GM23338 (cell line): ENCODE measurements around the gene SELENOS. TPM values are rescaled to one million over a fixed set of nuclear protein-coding genes. Genes with fewer than 3 reads are reported as not detected.

Experiments used
- ATAC-seq: fragments of 200-7000 bp; cut with Tn5 transposase; 3 replicates; pipeline ENCODE4 v1.9.1; 2020
- DNase-seq: peaks from one replicate; pipeline ENCODE4 v3.0.0-alpha.2; 2015; ENCODE audit warnings: low spot score
- H2AFZ ChIP-seq: fragments of 200-600 bp; sonication (generic); 2 replicates; pipeline ENCODE4 v1.8.0; 2016; ENCODE audit warnings: antibody characterized with exemption, mild to moderate bottlenecking, moderate library complexity
- H3F3A ChIP-seq: fragments of 200-600 bp; sonication (generic); replicated peaks from 2 replicates; pipeline ENCODE4 v1.8.0; 2017; ENCODE audit warnings: antibody characterized with exemption, mixed run types, low read depth
- H3K27ac ChIP-seq: fragments of 200-600 bp; sonication (generic); 2 replicates; pipeline ENCODE4 v1.6.1; 2016; ENCODE audit warnings: low read depth
- H3K27me3 ChIP-seq: fragments of 200-600 bp; sonication (generic); 2 replicates; pipeline ENCODE4 v1.8.0; 2016; ENCODE audit warnings: mild to moderate bottlenecking, mixed run types, moderate library complexity; ENCODE audit not compliant: insufficient read depth
- H3K36me3 ChIP-seq: fragments of 200-600 bp; sonication (generic); 2 replicates; pipeline ENCODE4 v1.8.0; 2016; ENCODE audit warnings: mild to moderate bottlenecking; ENCODE audit not compliant: insufficient read depth
- H3K4me1 ChIP-seq: fragments of 200-600 bp; sonication (generic); 2 replicates; pipeline ENCODE4 v1.8.0; 2016; ENCODE audit warnings: mild to moderate bottlenecking, moderate library complexity; ENCODE audit not compliant: insufficient read depth
- H3K4me2 ChIP-seq: fragments of 200-600 bp; sonication (generic); 2 replicates; pipeline ENCODE4 v1.7.1; 2017; ENCODE audit warnings: mixed run types
- H3K4me3 ChIP-seq: fragments of 200-600 bp; sonication (generic); 2 replicates; pipeline ENCODE4 v1.6.1; 2016; ENCODE audit warnings: mixed run types
- H3K79me2 ChIP-seq: fragments of 200-600 bp; sonication (generic); replicated peaks from 2 replicates; pipeline ENCODE4 v1.8.0; 2017; ENCODE audit warnings: mild to moderate bottlenecking; ENCODE audit not compliant: insufficient read depth
- H3K9me2 ChIP-seq: fragments of 200-600 bp; sonication (generic); 2 replicates; pipeline ENCODE4 v1.8.0; 2017; ENCODE audit not compliant: insufficient read depth
- H4K20me1 ChIP-seq: fragments of 200-600 bp; sonication (generic); replicated peaks from 2 replicates; pipeline ENCODE4 v1.8.0; 2017; ENCODE audit warnings: mild to moderate bottlenecking; ENCODE audit not compliant: insufficient read depth
- H3K27ac Mint-ChIP-seq: 2 replicates; pipeline ENCODE4 v1.8.0; 2020; ENCODE audit warnings: inconsistent platforms, mild to moderate bottlenecking, moderate library complexity, mixed read lengths
- H3K27me3 Mint-ChIP-seq: 3 replicates; pipeline ENCODE4 v1.8.0; 2022; ENCODE audit warnings: low read depth, mild to moderate bottlenecking, moderate library complexity, mixed read lengths, inconsistent platforms; ENCODE audit not compliant: insufficient read depth, poor library complexity
- H3K36me3 Mint-ChIP-seq: 3 replicates; pipeline ENCODE4 v1.8.0; 2021; ENCODE audit warnings: low read depth, mild to moderate bottlenecking, inconsistent platforms, moderate library complexity, mixed read lengths
- H3K4me1 Mint-ChIP-seq: 3 replicates; pipeline ENCODE4 v1.8.0; 2020; ENCODE audit warnings: mild to moderate bottlenecking, inconsistent platforms, mixed read lengths
- H3K4me3 Mint-ChIP-seq: 3 replicates; pipeline ENCODE4 v1.8.0; 2021; ENCODE audit warnings: moderate library complexity, mild to moderate bottlenecking, inconsistent platforms, mixed read lengths
- H3K9me3 Mint-ChIP-seq: 3 replicates; pipeline ENCODE4 v1.8.0; 2020; ENCODE audit warnings: moderate library complexity, mild to moderate bottlenecking, inconsistent platforms, mixed read lengths
- CREB1 ChIP-seq: fragments of 250-450 bp; sonication (Bioruptor Pico); IDR thresholded peaks from 2 replicates; pipeline ENCODE4 v1.5.0; 2020; ENCODE audit warnings: low read depth, mild to moderate bottlenecking, moderate library complexity
- EZH2 ChIP-seq: fragments of 200-600 bp; sonication (generic); IDR thresholded peaks from one replicate; pipeline ENCODE4 v1.8.0; 2017; ENCODE audit warnings: antibody characterized with exemption, mild to moderate bottlenecking, low read depth; ENCODE audit not compliant: unreplicated experiment
- EZH2phosphoT487 ChIP-seq: fragments of 200-600 bp; sonication (generic); IDR thresholded peaks from one replicate; pipeline ENCODE4 v1.8.1; 2018; ENCODE audit warnings: antibody characterized with exemption; ENCODE audit not compliant: unreplicated experiment
- JUNB ChIP-seq: IDR thresholded peaks from one replicate; pipeline ENCODE4 v1.6.1; 2016; ENCODE audit warnings: antibody characterized with exemption; ENCODE audit not compliant: unreplicated experiment
- NANOG ChIP-seq: IDR thresholded peaks from 2 replicates; pipeline ENCODE4 v1.6.1; 2016; ENCODE audit warnings: antibody characterized with exemption, borderline replicate concordance
- POLR2AphosphoS5 ChIP-seq: IDR thresholded peaks from 2 replicates; pipeline ENCODE4 v1.6.1; 2016; ENCODE audit warnings: antibody characterized with exemption, low read depth
- REST ChIP-seq: IDR thresholded peaks from one replicate; pipeline ENCODE4 v1.6.1; 2018; ENCODE audit warnings: antibody characterized with exemption; ENCODE audit not compliant: unreplicated experiment
- STAT1 ChIP-seq: IDR thresholded peaks from one replicate; pipeline ENCODE4 v1.6.1; 2016; ENCODE audit warnings: antibody characterized with exemption; ENCODE audit not compliant: unreplicated experiment
- ZNF114 ChIP-seq: fragments of 250-450 bp; sonication (Bioruptor Pico); IDR thresholded peaks from 2 replicates; pipeline ENCODE4 v1.5.0; 2020; ENCODE audit warnings: mild to moderate bottlenecking, moderate library complexity
- ZNF331 ChIP-seq: fragments of 250-450 bp; sonication (Bioruptor Pico); IDR thresholded peaks from 2 replicates; pipeline ENCODE4 v1.5.0; 2020; ENCODE audit warnings: low read depth, mild to moderate bottlenecking, moderate library complexity
- polyA plus RNA-seq: library from polyadenylated mRNA; unstranded; fragments of >200 nt; fragmentation: Nextera tagmentation; extraction: Ambion mirVana; gene quantifications from 2 replicates; pipeline ENCODE4 v1.2.1, GENCODE V29; 2016
- total RNA-seq: library from RNA; depleted of rRNA; stranded (reverse); fragments of >200 nt; shearing (Covaris generic); gene quantifications from 2 replicates; pipeline ENCODE4 v1.2.3, GENCODE V29; 2014
- TF ChIP-seq, protein P1 (sequence below), 2 experiments: fragments of 200-600 bp in 1 of 2; sonication (generic) in 1 of 2; conservative IDR thresholded peaks; 2 replicates each; pipeline versions ENCODE4 v1.5.1 to v1.6.1; 2016 to 2017; ENCODE audit warnings: antibody characterized with exemption in 2 of 2, low read depth in 2 of 2, mild to moderate bottlenecking in 2 of 2, moderate library complexity in 1 of 2
- TF ChIP-seq, protein P2 (sequence below): IDR thresholded peaks from 2 replicates; pipeline ENCODE4 v1.6.1; 2016; ENCODE audit warnings: antibody characterized with exemption
- TF ChIP-seq, protein P3 (sequence below): fragments of 250-450 bp; sonication (Bioruptor Pico); IDR thresholded peaks from 2 replicates; pipeline ENCODE4 v1.5.0; 2020; ENCODE audit warnings: mild to moderate bottlenecking, moderate library complexity

SELENOS gene
- total and polyA plus RNA-seq, 2 experiments from 2014 or later, result 37.0 to 106 TPM

- no peak for TF ChIP-seq JUNB
- TF ChIP-seq ZNF331 (CRISPR knock-in tag), result no peak
- no peak for TF ChIP-seq STAT1
- TF ChIP-seq NANOG, result no peak
- TF ChIP-seq REST, result no peak
- TF ChIP-seq CREB1 (CRISPR knock-in tag), result no peak
- TF ChIP-seq, protein P1, sequence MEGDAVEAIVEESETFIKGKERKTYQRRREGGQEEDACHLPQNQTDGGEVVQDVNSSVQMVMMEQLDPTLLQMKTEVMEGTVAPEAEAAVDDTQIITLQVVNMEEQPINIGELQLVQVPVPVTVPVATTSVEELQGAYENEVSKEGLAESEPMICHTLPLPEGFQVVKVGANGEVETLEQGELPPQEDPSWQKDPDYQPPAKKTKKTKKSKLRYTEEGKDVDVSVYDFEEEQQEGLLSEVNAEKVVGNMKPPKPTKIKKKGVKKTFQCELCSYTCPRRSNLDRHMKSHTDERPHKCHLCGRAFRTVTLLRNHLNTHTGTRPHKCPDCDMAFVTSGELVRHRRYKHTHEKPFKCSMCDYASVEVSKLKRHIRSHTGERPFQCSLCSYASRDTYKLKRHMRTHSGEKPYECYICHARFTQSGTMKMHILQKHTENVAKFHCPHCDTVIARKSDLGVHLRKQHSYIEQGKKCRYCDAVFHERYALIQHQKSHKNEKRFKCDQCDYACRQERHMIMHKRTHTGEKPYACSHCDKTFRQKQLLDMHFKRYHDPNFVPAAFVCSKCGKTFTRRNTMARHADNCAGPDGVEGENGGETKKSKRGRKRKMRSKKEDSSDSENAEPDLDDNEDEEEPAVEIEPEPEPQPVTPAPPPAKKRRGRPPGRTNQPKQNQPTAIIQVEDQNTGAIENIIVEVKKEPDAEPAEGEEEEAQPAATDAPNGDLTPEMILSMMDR (conservative IDR thresholded peaks at IDR 0.05; ENCODE audit: low read depth in 2 of 2), result no peak
- no peak for TF ChIP-seq ZNF114 (CRISPR knock-in tag)
- TF ChIP-seq, protein P2, sequence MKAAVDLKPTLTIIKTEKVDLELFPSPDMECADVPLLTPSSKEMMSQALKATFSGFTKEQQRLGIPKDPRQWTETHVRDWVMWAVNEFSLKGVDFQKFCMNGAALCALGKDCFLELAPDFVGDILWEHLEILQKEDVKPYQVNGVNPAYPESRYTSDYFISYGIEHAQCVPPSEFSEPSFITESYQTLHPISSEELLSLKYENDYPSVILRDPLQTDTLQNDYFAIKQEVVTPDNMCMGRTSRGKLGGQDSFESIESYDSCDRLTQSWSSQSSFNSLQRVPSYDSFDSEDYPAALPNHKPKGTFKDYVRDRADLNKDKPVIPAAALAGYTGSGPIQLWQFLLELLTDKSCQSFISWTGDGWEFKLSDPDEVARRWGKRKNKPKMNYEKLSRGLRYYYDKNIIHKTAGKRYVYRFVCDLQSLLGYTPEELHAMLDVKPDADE, result no peak
- no peak for TF ChIP-seq EZH2phosphoT487
These were observed 40.1 kb upstream of the SELENOS start (continued) for GRCh38 chr15:101317336-101317872.

GRCh38 chr15:101316529-101316928 is 39.2 kb upstream of the SELENOS start:
- H3K27me3 ChIP-seq, result no peaks in the 10 kb centered on the region
- H3K27me3 Mint-ChIP-seq, result peaks cover 16% of the 10 kb centered on the region
- H3K9me2 ChIP-seq, result no peaks in the 10 kb centered on the region
- no peak overlapping the region for H3K4me3 ChIP-seq
- H3K79me2 ChIP-seq, result no peaks in the 10 kb centered on the region
- no peak for TF ChIP-seq CREB1 (CRISPR knock-in tag)
- TF ChIP-seq, protein P3, sequence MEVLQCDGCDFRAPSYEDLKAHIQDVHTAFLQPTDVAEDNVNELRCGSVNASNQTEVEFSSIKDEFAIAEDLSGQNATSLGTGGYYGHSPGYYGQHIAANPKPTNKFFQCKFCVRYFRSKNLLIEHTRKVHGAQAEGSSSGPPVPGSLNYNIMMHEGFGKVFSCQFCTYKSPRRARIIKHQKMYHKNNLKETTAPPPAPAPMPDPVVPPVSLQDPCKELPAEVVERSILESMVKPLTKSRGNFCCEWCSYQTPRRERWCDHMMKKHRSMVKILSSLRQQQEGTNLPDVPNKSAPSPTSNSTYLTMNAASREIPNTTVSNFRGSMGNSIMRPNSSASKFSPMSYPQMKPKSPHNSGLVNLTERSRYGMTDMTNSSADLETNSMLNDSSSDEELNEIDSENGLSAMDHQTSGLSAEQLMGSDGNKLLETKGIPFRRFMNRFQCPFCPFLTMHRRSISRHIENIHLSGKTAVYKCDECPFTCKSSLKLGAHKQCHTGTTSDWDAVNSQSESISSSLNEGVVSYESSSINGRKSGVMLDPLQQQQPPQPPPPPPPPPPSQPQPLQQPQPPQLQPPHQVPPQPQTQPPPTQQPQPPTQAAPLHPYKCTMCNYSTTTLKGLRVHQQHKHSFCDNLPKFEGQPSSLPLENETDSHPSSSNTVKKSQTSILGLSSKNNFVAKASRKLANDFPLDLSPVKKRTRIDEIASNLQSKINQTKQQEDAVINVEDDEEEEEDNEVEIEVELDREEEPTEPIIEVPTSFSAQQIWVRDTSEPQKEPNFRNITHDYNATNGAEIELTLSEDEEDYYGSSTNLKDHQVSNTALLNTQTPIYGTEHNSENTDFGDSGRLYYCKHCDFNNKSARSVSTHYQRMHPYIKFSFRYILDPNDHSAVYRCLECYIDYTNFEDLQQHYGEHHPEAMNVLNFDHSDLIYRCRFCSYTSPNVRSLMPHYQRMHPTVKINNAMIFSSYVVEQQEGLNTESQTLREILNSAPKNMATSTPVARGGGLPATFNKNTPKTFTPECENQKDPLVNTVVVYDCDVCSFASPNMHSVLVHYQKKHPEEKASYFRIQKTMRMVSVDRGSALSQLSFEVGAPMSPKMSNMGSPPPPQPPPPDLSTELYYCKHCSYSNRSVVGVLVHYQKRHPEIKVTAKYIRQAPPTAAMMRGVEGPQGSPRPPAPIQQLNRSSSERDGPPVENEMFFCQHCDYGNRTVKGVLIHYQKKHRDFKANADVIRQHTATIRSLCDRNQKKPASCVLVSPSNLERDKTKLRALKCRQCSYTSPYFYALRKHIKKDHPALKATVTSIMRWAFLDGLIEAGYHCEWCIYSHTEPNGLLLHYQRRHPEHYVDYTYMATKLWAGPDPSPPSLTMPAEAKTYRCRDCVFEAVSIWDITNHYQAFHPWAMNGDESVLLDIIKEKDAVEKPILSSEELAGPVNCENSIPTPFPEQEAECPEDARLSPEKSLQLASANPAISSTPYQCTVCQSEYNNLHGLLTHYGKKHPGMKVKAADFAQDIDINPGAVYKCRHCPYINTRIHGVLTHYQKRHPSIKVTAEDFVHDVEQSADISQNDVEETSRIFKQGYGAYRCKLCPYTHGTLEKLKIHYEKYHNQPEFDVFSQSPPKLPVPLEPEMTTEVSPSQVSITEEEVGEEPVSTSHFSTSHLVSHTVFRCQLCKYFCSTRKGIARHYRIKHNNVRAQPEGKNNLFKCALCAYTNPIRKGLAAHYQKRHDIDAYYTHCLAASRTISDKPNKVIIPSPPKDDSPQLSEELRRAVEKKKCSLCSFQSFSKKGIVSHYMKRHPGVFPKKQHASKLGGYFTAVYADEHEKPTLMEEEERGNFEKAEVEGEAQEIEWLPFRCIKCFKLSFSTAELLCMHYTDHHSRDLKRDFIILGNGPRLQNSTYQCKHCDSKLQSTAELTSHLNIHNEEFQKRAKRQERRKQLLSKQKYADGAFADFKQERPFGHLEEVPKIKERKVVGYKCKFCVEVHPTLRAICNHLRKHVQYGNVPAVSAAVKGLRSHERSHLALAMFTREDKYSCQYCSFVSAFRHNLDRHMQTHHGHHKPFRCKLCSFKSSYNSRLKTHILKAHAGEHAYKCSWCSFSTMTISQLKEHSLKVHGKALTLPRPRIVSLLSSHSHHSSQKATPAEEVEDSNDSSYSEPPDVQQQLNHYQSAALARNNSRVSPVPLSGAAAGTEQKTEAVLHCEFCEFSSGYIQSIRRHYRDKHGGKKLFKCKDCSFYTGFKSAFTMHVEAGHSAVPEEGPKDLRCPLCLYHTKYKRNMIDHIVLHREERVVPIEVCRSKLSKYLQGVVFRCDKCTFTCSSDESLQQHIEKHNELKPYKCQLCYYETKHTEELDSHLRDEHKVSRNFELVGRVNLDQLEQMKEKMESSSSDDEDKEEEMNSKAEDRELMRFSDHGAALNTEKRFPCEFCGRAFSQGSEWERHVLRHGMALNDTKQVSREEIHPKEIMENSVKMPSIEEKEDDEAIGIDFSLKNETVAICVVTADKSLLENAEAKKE, result no peak
- TF ChIP-seq EZH2, result no peak
- TF ChIP-seq POLR2AphosphoS5, result no peak
- H3K4me2 ChIP-seq, result no peak overlapping the region
- H3K9me3 Mint-ChIP-seq, result no peaks in the 10 kb centered on the region; the same call in 2 of the 3 replicates
- no peak overlapping the region for H3K27ac Mint-ChIP-seq
- H4K20me1 ChIP-seq, result no peaks in the 10 kb centered on the region
- no peaks in the 10 kb centered on the region for H3K4me1 ChIP-seq
- no peaks in the 10 kb centered on the region for H3K36me3 ChIP-seq
- no peaks in the 10 kb centered on the region for H3K36me3 Mint-ChIP-seq
- no peak overlapping the region for H3K4me3 Mint-ChIP-seq
- H3K27ac ChIP-seq, result no peak overlapping the region
- H2AFZ ChIP-seq, result no peak overlapping the region
- H3K4me1 Mint-ChIP-seq, result peaks cover 6% of the 10 kb centered on the region; the same call in 2 of the 3 replicates
- DNase-seq, result no peak
- ATAC-seq, result no peak
- no peaks in the 10 kb centered on the region for H3F3A ChIP-seq
